H1 (cell line): Measurements from ENCODE around the gene SIK3. TPM values are rescaled to one million over a fixed set of nuclear protein-coding genes. Genes with fewer than 3 reads are reported as not detected.
"Not testable (repeated sequence)": the region's sequence is repeated elsewhere in the genome, so short reads cannot be mapped to it uniquely, and the experiment has no call there.

Source experiments
- CTCF ChIA-PET: fragments of 300-600 bp; sonication (Branson Sonifier 250); formaldehyde crosslinking; loops from one replicate; lab custom pipeline; 2021; ENCODE audit not compliant: partially characterized antibody; lab: Charles Lee
- POLR2A ChIA-PET: fragments of 300-600 bp; sonication (Branson Sonifier 250); formaldehyde crosslinking; loops from one replicate; lab custom pipeline; 2021; ENCODE audit warnings: inconsistent platforms; ENCODE audit not compliant: partially characterized antibody; lab: Charles Lee
- DNase-seq, 2 experiments: peaks; one replicate each; pipeline versions ENCODE4 v3.0.0 to v3.0.0-alpha.2; 2010 to 2022; ENCODE audit warnings: low spot score in 2 of 2, low read depth in 1 of 2, mixed read lengths in 1 of 2
- FAIRE-seq: peaks from 2 replicates; lab custom pipeline; 2011; peaks lifted over from hg19 to GRCh38; lab: Jason Lieb, UNC
- H2AFZ ChIP-seq: 2 replicates; pipeline ENCODE4 v1.8.1; 2012; ENCODE audit warnings: low read length, inconsistent platforms
- H2AK5ac ChIP-seq: 2 replicates; pipeline ENCODE4 v1.6.1; 2013; ENCODE audit warnings: low read depth, low read length
- H2BK120ac ChIP-seq: replicated peaks from 2 replicates; pipeline ENCODE3; 2013; ENCODE audit warnings: low read depth, low read length, inconsistent platforms
- H2BK12ac ChIP-seq: 2 replicates; pipeline ENCODE4 v1.6.1; 2013; ENCODE audit warnings: low read depth, low read length
- H2BK15ac ChIP-seq: 2 replicates; pipeline ENCODE4 v1.6.1; 2013; ENCODE audit warnings: low read length
- H2BK20ac ChIP-seq: 2 replicates; pipeline ENCODE4 v1.6.1; 2013; ENCODE audit warnings: low read length
- H2BK5ac ChIP-seq: 2 replicates; pipeline ENCODE4 v1.6.1; 2013; ENCODE audit warnings: low read depth, low read length
- H3K14ac ChIP-seq: 2 replicates; pipeline ENCODE4 v1.6.1; 2013; ENCODE audit warnings: inconsistent platforms; ENCODE audit not compliant: insufficient read length
- H3K18ac ChIP-seq: 2 replicates; pipeline ENCODE4 v1.6.1; 2013; ENCODE audit warnings: low read length; ENCODE audit errors: extremely low read depth
- H3K23ac ChIP-seq: 2 replicates; pipeline ENCODE4 v1.6.1; 2013; ENCODE audit warnings: inconsistent platforms; ENCODE audit not compliant: insufficient read length
- H3K23me2 ChIP-seq: 2 replicates; pipeline ENCODE4 v1.6.1; 2013; ENCODE audit warnings: low read depth, low read length
- H3K27ac ChIP-seq: 2 replicates; pipeline ENCODE4 v1.6.1; 2011; ENCODE audit warnings: low read depth, low read length, inconsistent platforms
- H3K27me3 ChIP-seq, 4 experiments: replicated peaks in 1 of 4; 1 replicate in 1 of 4; 2 replicates in 3 of 4; pipeline versions ENCODE4 v1.6.1 to v1.8.1; 2011 to 2013; ENCODE audit warnings: low read length in 3 of 4, mild to moderate bottlenecking in 3 of 4, inconsistent platforms in 2 of 4, mixed read lengths in 2 of 4, moderate library complexity in 1 of 4; ENCODE audit not compliant: control insufficient read depth in 3 of 4, insufficient read depth in 3 of 4; ENCODE audit errors: extremely low read depth in 1 of 4
- H3K36me3 ChIP-seq, 4 experiments: 2 replicates each; pipeline versions ENCODE4 v1.6.1 to v1.8.1; 2011 to 2013; ENCODE audit warnings: mild to moderate bottlenecking in 4 of 4, low read length in 3 of 4, moderate library complexity in 2 of 4, control low read depth in 1 of 4, inconsistent platforms in 1 of 4; ENCODE audit not compliant: insufficient read depth in 4 of 4, control insufficient read depth in 2 of 4
- H3K4ac ChIP-seq: replicated peaks from 2 replicates; pipeline ENCODE3; 2013; ENCODE audit warnings: low read length, low read depth, mixed read lengths, inconsistent platforms; ENCODE audit not compliant: insufficient read length
- H3K4me1 ChIP-seq, 4 experiments: replicated peaks in 1 of 4; 1 replicate in 1 of 4; 2 replicates in 3 of 4; pipeline versions ENCODE4 v1.6.1 to v1.8.1; 2011 to 2013; ENCODE audit warnings: low read length in 3 of 4, inconsistent platforms in 2 of 4, mixed read lengths in 1 of 4; ENCODE audit not compliant: insufficient read depth in 4 of 4, control insufficient read depth in 3 of 4
- H3K4me2 ChIP-seq, 2 experiments: 2 replicates each; pipeline versions ENCODE4 v1.6.1 to v1.8.1; 2011 to 2013; ENCODE audit warnings: low read depth in 2 of 2, low read length in 2 of 2, control low read depth in 1 of 2, inconsistent platforms in 1 of 2, mild to moderate bottlenecking in 1 of 2; ENCODE audit not compliant: insufficient read depth in 1 of 2
- H3K4me3 ChIP-seq, 4 experiments: fragments of 200-600, 300-600 bp in 1 of 4; sonication (generic), shearing (Covaris generic), sonication (Bioruptor Twin) in 1 of 4; 2 replicates each; pipeline versions ENCODE4 v1.5.1 to v1.8.1; 2011 to 2016; ENCODE audit warnings: low read length in 4 of 4, low read depth in 3 of 4, control low read depth in 2 of 4, inconsistent platforms in 2 of 4, mild to moderate bottlenecking in 2 of 4, mixed read lengths in 1 of 4, moderate library complexity in 1 of 4; ENCODE audit not compliant: insufficient read depth in 2 of 4; ENCODE audit errors: extremely low read depth in 1 of 4
- H3K56ac ChIP-seq: replicated peaks from 2 replicates; pipeline ENCODE3; 2013; ENCODE audit warnings: low read depth, mild to moderate bottlenecking, mixed read lengths, low read length, inconsistent platforms; ENCODE audit not compliant: insufficient read length
- H3K79me1 ChIP-seq: 2 replicates; pipeline ENCODE4 v1.6.1; 2013; ENCODE audit warnings: low read depth, low read length, control low read depth
- H3K79me2 ChIP-seq, 2 experiments: 2 replicates each; pipeline versions ENCODE4 v1.6.1 to v1.8.1; 2012 to 2013; ENCODE audit warnings: low read length in 2 of 2, mild to moderate bottlenecking in 2 of 2, inconsistent platforms in 1 of 2; ENCODE audit not compliant: insufficient read depth in 2 of 2, control insufficient read depth in 1 of 2
- H3K9ac ChIP-seq, 4 experiments: replicated peaks in 1 of 4; 1 replicate in 1 of 4; 2 replicates in 3 of 4; pipeline versions ENCODE4 v1.6.1 to v1.8.1; 2011 to 2013; ENCODE audit warnings: low read depth in 3 of 4, low read length in 3 of 4, control low read depth in 2 of 4, mild to moderate bottlenecking in 2 of 4, moderate library complexity in 2 of 4, inconsistent platforms in 1 of 4; ENCODE audit errors: extremely low read depth in 1 of 4
- H3K9me3 ChIP-seq, 2 experiments: 2 replicates each; pipeline versions ENCODE4 v1.6.1 to v1.8.1; 2012 to 2013; ENCODE audit warnings: mild to moderate bottlenecking in 2 of 2, moderate library complexity in 2 of 2, control low read depth in 1 of 2, inconsistent platforms in 1 of 2, low read depth in 1 of 2, low read length in 1 of 2, mixed read lengths in 1 of 2; ENCODE audit not compliant: insufficient read depth in 2 of 2
- H4K20me1 ChIP-seq, 2 experiments: replicated peaks in 1 of 2; 2 replicates each; pipeline versions ENCODE3 to v1.8.1; 2011 to 2013; ENCODE audit warnings: inconsistent platforms in 2 of 2, low read length in 2 of 2, mild to moderate bottlenecking in 1 of 2; ENCODE audit not compliant: insufficient read depth in 2 of 2, control insufficient read depth in 1 of 2
- H4K5ac ChIP-seq: 2 replicates; pipeline ENCODE4 v1.6.1; 2013; ENCODE audit warnings: low read length, low read depth, mixed read lengths, inconsistent platforms; ENCODE audit not compliant: insufficient read length
- H4K8ac ChIP-seq: 2 replicates; pipeline ENCODE4 v1.8.0; 2013; ENCODE audit warnings: mild to moderate bottlenecking, moderate library complexity, low read length, inconsistent platforms; ENCODE audit not compliant: insufficient read depth; ENCODE audit errors: extremely low read depth
- H4K91ac ChIP-seq: replicated peaks from 2 replicates; pipeline ENCODE3; 2013; ENCODE audit warnings: low read length, mixed read lengths, inconsistent platforms; ENCODE audit not compliant: insufficient read length
- whole genome bisulfite sequencing, 2 experiments: shearing (Covaris generic) in 1 of 2; methylation state at CpG; one replicate each; pipeline versions ENCODE4 v1.1.6 to v1.1.7; 2013 to 2015; ENCODE audit warnings: low lambda C conversion rate in 2 of 2, mixed read lengths in 2 of 2, inconsistent platforms in 1 of 2, low coverage in 1 of 2, missing lambda C conversion rate in 1 of 2; ENCODE audit not compliant: insufficient replicate concordance in 2 of 2, insufficient coverage in 1 of 2, insufficient read length in 1 of 2; ENCODE audit errors: extremely low coverage in 1 of 2, missing lambda C conversion rate in 1 of 2; 5-methylcytosine and 5-hydroxymethylcytosine counted together
- polyA plus RNA-seq, 7 experiments: library from polyadenylated mRNA; depleted of rRNA in 3 of 7; stranded (reverse) in 5 of 7; unstranded in 2 of 7; fragments of >200 nt in 5 of 7; fragments of 200-250 nt in 2 of 7; gene quantifications; 1 replicate in 5 of 7; 2 replicates in 1 of 7; 4 replicates in 1 of 7; pipeline versions ENCODE4 v1.2.1 to v1.2.3, GENCODE V29; 2011 to 2013; ENCODE audit warnings: missing spikeins in 2 of 7, mixed read lengths in 2 of 7
- total RNA-seq: library from RNA; stranded (reverse); fragmentation: NEBNext Ultra II Directional; extraction: Animal tissue kit (Norgen Biotek cat#: 25700); gene quantifications from 2 replicates; pipeline ENCODE4 v1.2.1, GENCODE V29; 2021

The SIK3 gene
- total and polyA plus RNA-seq, 2 of the 8 experiments (the other 6 are each of a cell fraction or from before 2014, with no cell fraction given): 19.9 to 32.1 TPM

GRCh38 chr11:117112497-117112896, 14.3 kb upstream of the SIK3 start:
- H2BK20ac ChIP-seq, H4K91ac ChIP-seq, H3K4me1 ChIP-seq, CTCF ChIA-PET, H3K23ac ChIP-seq, H3K9me3 ChIP-seq, H3K23me2 ChIP-seq, DNase-seq, H2BK15ac ChIP-seq, H4K8ac ChIP-seq, H3K27me3 ChIP-seq, H3K18ac ChIP-seq, H3K79me1 ChIP-seq, H4K20me1 ChIP-seq, H3K79me2 ChIP-seq, FAIRE-seq, H2BK5ac ChIP-seq, H3K9ac ChIP-seq, H3K27ac ChIP-seq, POLR2A ChIA-PET, H2BK120ac ChIP-seq, H4K5ac ChIP-seq, H2AK5ac ChIP-seq, H3K56ac ChIP-seq, H2BK12ac ChIP-seq, H3K36me3 ChIP-seq, H3K4me2 ChIP-seq, H2AFZ ChIP-seq, H3K4ac ChIP-seq, H3K4me3 ChIP-seq, H3K14ac ChIP-seq: not testable (repeated sequence)
- 84% methylated on average over 3 of the region's 3 CpGs; no CpG with 5 or more reads in 1 of the 2 experiments for WGBS, 2 experiments
